RWPE1 (cell line): ENCODE data around the gene UNC5C.
A peak's percentile ranks its signal among the peaks of the same experiment; 100 is the strongest.

Source experiments
- CTCF ChIA-PET: fragments of 350-600 bp; sonication (Branson Sonifier 250); formaldehyde crosslinking; extraction: SDS; loops from one replicate; lab custom pipeline; 2021; lab: Yijun Ruan, JAX
- POLR2A ChIA-PET: fragments of 400-600 bp; formaldehyde crosslinking; extraction: SDS; loops from one replicate; lab custom pipeline; 2020; ENCODE audit warnings: antibody characterized with exemption; ENCODE audit not compliant: low non-redundant PET; lab: Yijun Ruan, JAX
- DNase-seq: peaks from one replicate; pipeline ENCODE4 v3.0.0; 2012; ENCODE audit warnings: low spot score
- H3K27ac ChIP-seq: fragments of 450-650 bp; 2 replicates; pipeline ENCODE4 v1.5.1; 2017
- CTCF ChIP-seq: fragments of 450-650 bp; conservative IDR thresholded peaks from 2 replicates; pipeline ENCODE4 v1.5.1; 2017; ENCODE audit warnings: low read depth, mild to moderate bottlenecking

UNC5C gene

GRCh38 chr4:95272797-95273196 lies 276.0 kb downstream of the UNC5C start:
- H3K27ac ChIP-seq, result no peak overlapping the region
- TF ChIP-seq CTCF, result no peak
- ChIA-PET POLR2A (no interaction called here), CTCF (interaction anchor here (0.7 kb wide), 1 partner anchor 17 kb away, joined by 3 read pairs; no protein-coding TSS in a partner anchor)
- no peak for DNase-seq

GRCh38 chr4:95272036-95272435 lies 276.7 kb downstream of the UNC5C start:
- ChIA-PET POLR2A (no interaction called here), CTCF (no interaction called here)
- DNase-seq, result no peak
- H3K27ac ChIP-seq, result no peak overlapping the region
- TF ChIP-seq CTCF, result no peak

- TF ChIP-seq CTCF, result no peak
- H3K27ac ChIP-seq, result no peak overlapping the region
- CTCF ChIA-PET, result interaction anchor here (1.0 kb wide), 1 partner anchor 15 kb away, joined by 3 read pairs; no protein-coding TSS in a partner anchor
- no peak for DNase-seq
- POLR2A ChIA-PET, result interaction anchor here (0.6 kb wide), 1 partner anchor 361 kb away, joined by 3 read pairs; no protein-coding TSS in a partner anchor
Measured at GRCh38 chr4:95268819-95269565, 279.8 kb downstream of the UNC5C start.

- TF ChIP-seq CTCF, result no peak
- ChIA-PET POLR2A (no interaction called here), CTCF (no interaction called here)
- peak; percentile 20 for DNase-seq
- no peak overlapping the region for H3K27ac ChIP-seq
Measured at GRCh38 chr4:95267081-95267480, 281.7 kb downstream of the UNC5C start.

- H3K27ac ChIP-seq, result no peak overlapping the region
- no peak for DNase-seq
- POLR2A ChIA-PET, result no interaction called here
- no peak for TF ChIP-seq CTCF
- CTCF ChIA-PET, result no interaction called here
Measured at GRCh38 chr4:95265814-95266740, 282.7 kb downstream of the UNC5C start.

GRCh38 chr4:95264843-95265242 lies 283.9 kb downstream of the UNC5C start:
- ChIA-PET CTCF (no interaction called here), POLR2A (no interaction called here)
- no peak overlapping the region for H3K27ac ChIP-seq
- no peak for DNase-seq
- TF ChIP-seq CTCF, result no peak
